ENCODE measurements around the gene RAPH1.
"Not testable (repeated sequence)": the region's sequence is repeated elsewhere in the genome, so short reads cannot be mapped to it uniquely, and the experiment has no call there.

Gene RAPH1

DNA sequence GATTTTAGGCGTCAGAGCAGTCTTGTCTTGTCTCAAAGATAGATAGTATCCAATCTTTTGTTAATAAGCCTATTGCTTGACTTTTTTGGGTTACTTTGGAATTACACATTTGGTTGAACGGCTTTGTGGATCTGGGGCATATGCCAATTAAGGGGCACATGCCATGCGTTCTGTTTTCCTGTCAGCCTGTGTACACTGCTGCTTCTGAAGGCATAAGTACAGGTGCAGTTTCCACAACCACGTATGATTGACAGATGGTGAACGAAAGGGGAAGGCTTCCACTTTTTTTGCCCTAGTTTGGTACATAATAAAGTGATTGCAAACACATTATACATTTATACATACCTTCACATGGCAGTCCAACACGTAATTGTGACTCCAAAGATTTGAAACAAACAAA, 102.3 kb downstream of the RAPH1 start:
- no peak for TF ChIP-seq CTCF (conservative IDR thresholded peaks at IDR 0.05)
- TF ChIP-seq ZFX (IDR thresholded peaks at IDR 0.05), result no peak

DNA sequence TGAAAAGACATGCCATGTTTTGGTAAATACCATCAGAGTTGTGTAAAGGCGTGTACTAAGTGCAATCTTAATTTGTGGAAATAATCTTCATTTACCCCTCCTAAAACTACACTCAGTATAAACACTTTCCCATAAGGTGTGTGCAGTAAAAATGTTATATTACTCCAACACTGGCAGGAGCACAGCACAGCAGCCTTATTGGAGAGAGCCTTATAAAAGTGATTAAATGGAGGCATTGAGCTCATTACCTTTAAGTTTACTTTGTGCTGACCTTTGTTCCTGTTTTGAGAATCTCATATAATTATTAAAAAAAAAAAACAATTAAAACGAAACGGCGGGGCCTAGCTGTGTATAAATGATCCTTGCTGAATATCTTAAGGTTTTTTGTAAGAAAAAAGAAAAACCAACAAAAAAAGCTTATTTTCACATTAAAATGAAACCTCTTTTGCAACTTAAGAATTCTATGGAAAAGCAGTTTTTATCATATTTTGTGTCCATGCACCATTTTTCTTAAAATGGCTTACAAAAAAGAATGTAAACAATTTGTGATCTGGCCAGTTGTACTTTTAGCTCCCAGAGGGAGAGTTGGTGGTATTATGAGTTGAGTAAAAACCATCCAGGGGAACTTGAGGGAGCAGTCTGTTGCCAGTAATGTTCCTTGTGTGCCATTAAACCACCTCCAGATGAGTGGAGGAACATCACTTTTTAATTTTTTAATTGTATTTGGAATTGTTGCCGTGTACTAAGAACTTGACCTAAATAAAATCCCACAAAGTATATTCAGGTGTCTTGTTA, 103.5 kb downstream of the RAPH1 start:
- H3K27ac ChIP-seq, result no peak overlapping the region
- TF ChIP-seq CTCF (conservative IDR thresholded peaks at IDR 0.05), result no peak
- no peak for TF ChIP-seq ZFX (IDR thresholded peaks at IDR 0.05)

More for the DNA sequence above, 102.3 kb downstream of the RAPH1 start:
- no peak overlapping the region for H3K27ac ChIP-seq

GRCh38 chr2:203429643-203430042, 105.5 kb downstream of the RAPH1 start:
- H3K27ac ChIP-seq, result not testable (repeated sequence)

DNA sequence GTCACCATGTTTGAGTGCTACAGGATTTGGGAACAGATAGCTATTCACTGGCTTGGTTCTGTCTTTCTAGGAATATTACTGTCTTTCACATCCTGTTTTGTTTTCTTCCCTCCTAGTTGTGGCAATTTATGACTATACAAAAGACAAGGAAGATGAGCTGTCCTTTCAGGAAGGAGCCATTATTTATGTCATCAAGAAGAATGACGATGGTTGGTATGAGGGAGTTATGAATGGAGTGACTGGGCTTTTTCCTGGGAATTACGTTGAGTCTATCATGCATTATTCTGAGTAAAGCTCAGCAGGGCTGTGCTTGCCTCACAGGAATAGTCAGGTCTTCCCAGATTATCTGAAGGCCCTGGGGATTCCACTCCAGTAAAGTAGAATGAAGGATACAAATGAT, 108.0 kb downstream of the RAPH1 start:
- no peak for TF ChIP-seq ZFX (IDR thresholded peaks at IDR 0.05)
- no peak for TF ChIP-seq CTCF (conservative IDR thresholded peaks at IDR 0.05)
- no peak overlapping the region for H3K27ac ChIP-seq

GRCh38 chr2:203418271-203418670, 116.8 kb downstream of the RAPH1 start:
- no peak for TF ChIP-seq CTCF (conservative IDR thresholded peaks at IDR 0.05)
- no peak for TF ChIP-seq ZFX (IDR thresholded peaks at IDR 0.05)
- H3K27ac ChIP-seq, result no peak overlapping the region

DNA sequence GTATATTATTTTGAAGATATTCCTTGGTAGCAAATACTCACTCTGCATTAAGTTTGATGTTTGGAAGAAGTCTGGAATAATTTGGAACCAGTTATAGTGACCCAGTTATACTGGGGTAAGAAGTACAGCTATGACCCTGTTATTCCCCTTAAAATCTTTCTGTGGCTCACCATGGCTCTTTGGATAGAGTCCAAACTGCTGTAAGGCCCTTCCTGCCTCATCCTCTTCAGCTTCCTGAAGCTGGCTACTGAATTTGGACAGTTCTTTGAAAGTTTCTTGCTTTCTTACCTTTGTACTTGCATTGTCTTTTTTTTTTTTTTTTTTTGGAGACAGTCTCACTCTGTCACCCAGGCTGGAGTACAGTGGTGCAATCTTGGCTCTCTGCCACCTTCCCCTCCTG, 121.3 kb downstream of the RAPH1 start:
- TF ChIP-seq CTCF (conservative IDR thresholded peaks at IDR 0.05) (no peak), ZFX (IDR thresholded peaks at IDR 0.05) (no peak)
- no peak overlapping the region for H3K27ac ChIP-seq

GRCh38 chr2:203412546-203413331, 122.4 kb downstream of the RAPH1 start:
- no peak for TF ChIP-seq CTCF (conservative IDR thresholded peaks at IDR 0.05)
- no peak for TF ChIP-seq ZFX (IDR thresholded peaks at IDR 0.05)
- no peak overlapping the region for H3K27ac ChIP-seq

All from C4-2B (cell line).